HEK293T (cell line): Measurements from ENCODE around the gene PLEKHA6.

ENCODE experiments used
- CTCF ChIA-PET: fragments of 350-600 bp; formaldehyde crosslinking; extraction: SDS; loops from one replicate; lab custom pipeline; 2021; ENCODE audit warnings: antibody characterized with exemption, inconsistent platforms; lab: Yijun Ruan, JAX
- POLR2A ChIA-PET: fragments of 350-600 bp; formaldehyde crosslinking; extraction: SDS; loops from one replicate; lab custom pipeline; 2020; ENCODE audit warnings: antibody characterized with exemption, inconsistent platforms; lab: Yijun Ruan, JAX
- DNase-seq: peaks from one replicate; pipeline ENCODE4 v3.0.0; 2012; ENCODE audit warnings: mixed read lengths; ENCODE audit errors: extremely low spot score
- ARNT ChIP-seq: fragments of 450-650 bp; IDR thresholded peaks from 2 replicates; pipeline ENCODE4 v1.6.1; 2017; ENCODE audit warnings: mild to moderate bottlenecking
- BHLHE40 ChIP-seq: fragments of 450-650 bp; IDR thresholded peaks from 2 replicates; pipeline ENCODE4 v1.6.1; 2016; ENCODE audit warnings: mild to moderate bottlenecking, moderate library complexity, borderline replicate concordance
- CTBP1 ChIP-seq: fragments of 450-650 bp; IDR thresholded peaks from 2 replicates; pipeline ENCODE4 v1.6.1; 2016; ENCODE audit warnings: borderline replicate concordance
- ELF4 ChIP-seq: fragments of 450-650 bp; IDR thresholded peaks from 2 replicates; pipeline ENCODE4 v1.6.1; 2017; ENCODE audit warnings: antibody characterized with exemption
- FOXA1 ChIP-seq: fragments of 450-650 bp; IDR thresholded peaks from 2 replicates; pipeline ENCODE4 v1.6.1; 2016; ENCODE audit warnings: mild to moderate bottlenecking
- FOXK2 ChIP-seq: fragments of 450-650 bp; IDR thresholded peaks from 2 replicates; pipeline ENCODE4 v1.6.1; 2016; ENCODE audit warnings: mild to moderate bottlenecking
- FOXM1 ChIP-seq: fragments of 450-650 bp; IDR thresholded peaks from 2 replicates; pipeline ENCODE4 v1.6.1; 2017; ENCODE audit warnings: mild to moderate bottlenecking, borderline replicate concordance
- HDGF ChIP-seq: fragments of 450-650 bp; IDR thresholded peaks from 2 replicates; pipeline ENCODE4 v1.6.1; 2017; ENCODE audit warnings: antibody characterized with exemption, borderline replicate concordance
- L3MBTL2 ChIP-seq: fragments of 450-650 bp; conservative IDR thresholded peaks from 2 replicates; pipeline ENCODE4 v1.6.1; 2016; ENCODE audit warnings: mild to moderate bottlenecking
- LEF1 ChIP-seq: fragments of 450-650 bp; IDR thresholded peaks from 2 replicates; pipeline ENCODE4 v1.6.1; 2017; ENCODE audit warnings: mild to moderate bottlenecking, borderline replicate concordance
- NFRKB ChIP-seq: fragments of 450-650 bp; IDR thresholded peaks from 2 replicates; pipeline ENCODE4 v1.6.1; 2016; ENCODE audit warnings: mild to moderate bottlenecking, moderate library complexity
- SP1 ChIP-seq: fragments of 450-650 bp; IDR thresholded peaks from 2 replicates; pipeline ENCODE4 v1.6.1; 2017
- SUZ12 ChIP-seq: fragments of 450-650 bp; IDR thresholded peaks from 2 replicates; pipeline ENCODE4 v1.6.1; 2016; ENCODE audit warnings: mild to moderate bottlenecking
- TARDBP ChIP-seq: fragments of 450-650 bp; IDR thresholded peaks from 2 replicates; pipeline ENCODE4 v1.6.1; 2016
- ZNF384 ChIP-seq: fragments of 450-650 bp; IDR thresholded peaks from 2 replicates; pipeline ENCODE4 v1.6.1; 2016
- TF ChIP-seq, protein P1 (sequence below): fragments of 450-650 bp; IDR thresholded peaks from 2 replicates; pipeline ENCODE4 v1.6.1; 2016

Gene PLEKHA6

DNA sequence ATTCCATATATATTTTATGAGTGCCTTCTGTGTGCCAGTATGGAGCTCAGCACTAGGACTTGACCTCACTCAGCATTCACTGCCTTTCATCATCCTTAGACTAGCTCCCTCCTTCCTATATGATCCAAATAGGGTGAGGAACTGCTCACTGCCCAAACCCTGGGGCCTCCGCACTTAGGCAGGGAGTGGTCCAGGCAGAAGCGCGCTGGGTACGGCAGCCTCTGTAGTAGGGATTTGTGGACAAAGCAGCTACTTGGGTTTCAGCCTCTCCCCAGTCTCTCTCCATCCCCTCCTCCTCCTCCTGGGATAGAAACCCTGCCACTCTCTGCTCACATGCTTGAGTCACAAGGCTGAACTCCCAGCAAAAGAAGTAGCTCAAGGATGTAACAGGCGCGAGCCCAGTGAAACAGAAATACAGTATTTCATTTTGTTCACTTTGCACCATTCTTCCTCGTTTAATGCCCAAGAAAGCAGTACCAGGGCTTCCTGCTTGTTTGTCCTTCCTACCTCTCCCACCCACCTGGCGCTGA is 32.9 kb downstream of the PLEKHA6 start:
- POLR2A ChIA-PET: no interaction called here
- CTCF ChIA-PET: interaction anchor here (1.0 kb wide), 1 partner anchor 37 kb away, joined by 3 read pairs; no protein-coding TSS in a partner anchor
- TF ChIP-seq FOXK2 (no peak), SUZ12 (no peak), ARNT (no peak), FOXA1 (no peak), NFRKB (no peak), HDGF (no peak), LEF1 (no peak), FOXM1 (no peak), L3MBTL2 (no peak), BHLHE40 (no peak), ZNF384 (no peak), TARDBP (no peak), SP1 (no peak), ELF4 (no peak), CTBP1 (no peak)
- TF ChIP-seq, protein P1, sequence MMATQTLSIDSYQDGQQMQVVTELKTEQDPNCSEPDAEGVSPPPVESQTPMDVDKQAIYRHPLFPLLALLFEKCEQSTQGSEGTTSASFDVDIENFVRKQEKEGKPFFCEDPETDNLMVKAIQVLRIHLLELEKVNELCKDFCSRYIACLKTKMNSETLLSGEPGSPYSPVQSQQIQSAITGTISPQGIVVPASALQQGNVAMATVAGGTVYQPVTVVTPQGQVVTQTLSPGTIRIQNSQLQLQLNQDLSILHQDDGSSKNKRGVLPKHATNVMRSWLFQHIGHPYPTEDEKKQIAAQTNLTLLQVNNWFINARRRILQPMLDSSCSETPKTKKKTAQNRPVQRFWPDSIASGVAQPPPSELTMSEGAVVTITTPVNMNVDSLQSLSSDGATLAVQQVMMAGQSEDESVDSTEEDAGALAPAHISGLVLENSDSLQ: no peak
- DNase-seq: no peak

DNA sequence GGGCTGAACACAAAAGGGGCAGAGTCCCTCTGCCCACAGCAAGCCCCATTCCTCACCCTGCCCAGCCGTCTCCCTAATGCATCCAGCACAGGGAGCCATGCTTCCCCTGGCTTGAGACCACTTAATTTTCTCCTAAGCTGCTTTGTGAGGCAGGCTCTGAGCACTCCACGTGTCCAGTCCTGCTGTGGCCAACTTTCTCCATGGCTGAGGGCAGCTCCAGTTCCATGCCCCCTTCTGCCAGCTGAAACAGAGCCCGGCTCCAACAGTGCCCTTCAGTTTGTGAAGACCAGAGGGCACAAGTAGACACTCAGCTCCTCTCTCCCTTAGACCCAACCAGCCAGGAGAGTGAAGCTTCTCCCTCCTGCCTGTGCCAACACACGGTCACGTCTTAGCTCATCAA is 33.8 kb downstream of the PLEKHA6 start:
- no peak for DNase-seq
- TF ChIP-seq FOXM1 (no peak), L3MBTL2 (no peak), HDGF (no peak), ZNF384 (no peak)
- POLR2A ChIA-PET: no interaction called here
- CTCF ChIA-PET: no interaction called here

DNA sequence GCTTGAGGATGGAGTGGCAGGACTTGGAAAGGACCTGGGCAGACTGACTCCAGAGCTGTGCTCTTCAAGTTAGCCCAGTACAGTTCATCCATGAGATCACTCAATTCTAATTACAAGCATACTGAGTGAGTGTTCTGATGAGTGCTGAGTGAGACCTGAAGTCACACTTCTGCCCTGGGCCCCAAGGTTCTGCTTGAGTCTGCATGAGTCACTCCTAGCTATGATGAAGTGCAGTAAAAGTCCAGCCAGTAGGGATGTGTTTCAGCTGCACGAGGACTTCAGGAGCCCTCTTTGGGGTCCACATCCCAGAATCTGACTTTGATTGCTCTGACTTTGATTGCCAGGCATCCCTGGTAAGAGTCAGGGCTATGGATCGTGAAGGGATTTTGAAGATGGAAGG is 35.8 kb downstream of the PLEKHA6 start:
- POLR2A ChIA-PET: no interaction called here
- no peak for TF ChIP-seq FOXA1
- no peak for TF ChIP-seq LEF1
- no peak for TF ChIP-seq ZNF384
- no peak for TF ChIP-seq ELF4
- TF ChIP-seq SP1: no peak
- TF ChIP-seq BHLHE40: no peak
- no peak for TF ChIP-seq L3MBTL2
- no peak for TF ChIP-seq FOXM1
- TF ChIP-seq, protein P1: no peak
- TF ChIP-seq TARDBP: no peak
- TF ChIP-seq ARNT: no peak
- no peak for TF ChIP-seq NFRKB
- CTCF ChIA-PET: no interaction called here
- DNase-seq: no peak

DNA sequence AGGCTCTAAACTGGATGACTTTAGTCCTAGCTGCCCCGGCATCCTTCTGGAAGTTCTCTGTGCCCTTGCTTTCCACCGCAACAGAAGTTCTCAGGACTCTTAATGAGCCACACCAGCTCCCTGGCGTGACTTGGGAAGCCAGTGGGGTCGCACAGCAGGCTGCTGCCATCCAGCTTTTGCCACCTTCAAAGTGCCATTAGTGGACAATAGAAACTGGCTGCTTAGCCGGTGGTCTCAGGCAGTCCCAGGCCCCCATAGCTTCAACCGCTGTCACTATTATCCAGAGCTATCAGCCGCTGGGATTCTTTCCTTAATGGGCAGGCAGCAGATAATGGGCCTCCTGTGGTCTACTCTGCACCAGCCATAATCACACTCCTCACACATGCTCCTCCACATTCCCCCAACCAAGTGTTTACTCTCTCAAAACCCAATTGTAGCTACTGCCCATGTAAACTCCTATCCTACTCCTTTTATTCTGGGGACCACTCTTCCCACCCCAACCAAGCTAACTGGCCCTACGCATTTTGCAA is 37.3 kb downstream of the PLEKHA6 start:
- CTCF ChIA-PET: no interaction called here
- POLR2A ChIA-PET: no interaction called here
- TF ChIP-seq ZNF384 (no peak), ELF4 (no peak), BHLHE40 (no peak), HDGF (no peak), SUZ12 (no peak), FOXA1 (no peak), CTBP1 (no peak), LEF1 (no peak), TARDBP (no peak)
- no peak for DNase-seq

DNA sequence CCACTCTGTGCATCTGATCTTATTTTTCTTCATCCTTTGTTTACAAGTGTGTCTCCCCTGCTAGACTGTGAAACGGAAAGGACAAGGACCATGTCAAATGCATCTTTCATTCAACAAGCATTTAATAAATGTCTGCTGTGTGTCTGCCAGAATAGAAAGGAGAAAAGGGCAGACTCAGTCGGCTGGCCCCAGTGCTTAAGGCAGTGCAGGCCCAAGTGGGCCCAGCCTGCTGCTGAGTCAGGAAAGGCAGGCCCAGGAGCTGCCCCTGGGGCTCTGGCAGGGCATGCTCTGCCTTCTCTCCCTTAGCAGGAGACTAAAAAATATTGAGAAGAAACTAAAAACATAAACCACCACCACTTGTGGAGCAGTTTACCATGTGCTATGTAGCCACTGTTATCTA is 38.1 kb downstream of the PLEKHA6 start:
- TF ChIP-seq NFRKB (no peak), ARNT (no peak), ZNF384 (no peak), HDGF (no peak), ELF4 (no peak), L3MBTL2 (no peak), FOXM1 (no peak), LEF1 (no peak), SUZ12 (no peak), CTBP1 (no peak), FOXA1 (no peak)
- TF ChIP-seq, protein P1: no peak
- DNase-seq: no peak
- ChIA-PET CTCF (no interaction called here), POLR2A (no interaction called here)

DNA sequence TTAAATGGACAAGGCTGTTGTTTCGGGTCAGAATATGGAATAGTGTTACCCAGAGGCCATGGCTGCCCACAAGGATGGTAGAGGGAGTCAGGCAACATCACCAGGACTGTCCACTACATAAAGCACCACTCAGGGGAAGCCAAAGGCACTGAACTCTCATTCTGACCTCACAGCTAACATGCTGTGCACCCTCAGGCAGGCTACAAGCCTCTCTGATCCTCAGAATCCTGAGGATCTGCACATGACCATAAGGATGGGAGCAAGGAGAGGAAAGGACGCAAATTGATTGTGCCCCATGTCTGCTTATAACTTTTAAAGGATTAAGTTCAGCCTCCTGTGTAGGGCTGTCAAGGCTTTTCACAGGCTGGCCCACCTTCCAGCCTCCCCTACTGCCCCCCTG is 38.7 kb downstream of the PLEKHA6 start:
- ChIA-PET CTCF (interaction anchor here (0.7 kb wide), 1 partner anchor 112 kb away, joined by 3 read pairs; no protein-coding TSS in a partner anchor), POLR2A (no interaction called here)
- no peak for TF ChIP-seq FOXK2
- TF ChIP-seq LEF1: no peak
- TF ChIP-seq TARDBP: no peak
- TF ChIP-seq ARNT: no peak
- no peak for TF ChIP-seq BHLHE40
- no peak for TF ChIP-seq SUZ12
- TF ChIP-seq NFRKB: no peak
- DNase-seq: no peak

DNA sequence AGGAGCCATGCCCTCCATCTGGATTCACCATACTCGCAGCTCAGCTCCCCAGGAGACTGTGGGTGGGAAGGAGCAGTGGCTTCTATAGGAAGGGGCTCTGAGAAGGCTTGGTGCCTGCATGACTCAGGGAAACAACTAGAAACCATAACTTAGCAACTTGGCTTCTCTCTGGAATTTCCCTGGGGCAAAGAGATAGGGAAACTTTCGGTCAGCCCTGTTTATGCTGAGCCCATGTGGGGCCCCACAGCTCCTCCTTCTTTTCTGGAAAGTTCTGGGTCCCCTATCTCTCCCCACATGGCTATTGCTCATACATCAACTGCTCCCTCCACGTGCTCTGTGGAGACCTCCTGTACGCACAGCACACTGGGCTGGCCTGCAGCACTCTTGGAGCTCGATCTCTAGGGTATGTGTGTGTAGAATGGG is 39.3 kb downstream of the PLEKHA6 start:
- ChIA-PET POLR2A (interaction anchor here (0.9 kb wide), 1 partner anchor 19 kb away, joined by 3 read pairs; no protein-coding TSS in a partner anchor), CTCF (interaction anchor here (0.7 kb wide), 1 partner anchor 111 kb away, joined by 3 read pairs; no protein-coding TSS in a partner anchor)
- TF ChIP-seq ZNF384 (no peak), NFRKB (no peak), BHLHE40 (no peak), ELF4 (no peak), CTBP1 (no peak), LEF1 (no peak), HDGF (no peak), TARDBP (no peak), FOXM1 (no peak), FOXA1 (no peak), SUZ12 (no peak), L3MBTL2 (no peak), FOXK2 (no peak), ARNT (no peak), SP1 (no peak)
- TF ChIP-seq, protein P1: no peak
- DNase-seq: no peak
